HepG2 (cell line): ENCODE data around the gene KRTAP5-6. TPM values are rescaled to one million over a fixed set of nuclear protein-coding genes. Genes with fewer than 3 reads are reported as not detected.

ENCODE experiments used
- ATAC-seq: fragments of 200-7000 bp; cut with Tn5 transposase; 3 replicates; pipeline ENCODE4 v1.9.1; 2020; ENCODE audit warnings: mild to moderate bottlenecking, moderate library complexity
- BruUV-seq: library from RNA; stranded (reverse); fragments of 400-500 nt; replicated peaks from 2 replicates; lab custom pipeline; 2021; lab: Mats Ljungman, UMichigan
- CTCF ChIA-PET: fragments of 300-600 bp; formaldehyde crosslinking; extraction: SDS; loops from one replicate; lab custom pipeline; 2021; ENCODE audit warnings: low total read pairs, inconsistent platforms, low intra/inter-chr PET ratio; lab: Yijun Ruan, JAX
- POLR2A ChIA-PET: fragments of 350-600 bp; sonication (Branson Sonifier 250); formaldehyde crosslinking; loops from one replicate; lab custom pipeline; 2020; ENCODE audit warnings: antibody characterized with exemption, inconsistent platforms; lab: Yijun Ruan, JAX
- DNase-seq: peaks from one replicate; pipeline ENCODE4 v3.0.0-alpha.2; 2015; ENCODE audit warnings: low spot score
- FAIRE-seq: peaks from 3 replicates; lab custom pipeline; 2011; peaks lifted over from hg19 to GRCh38; lab: Jason Lieb, UNC
- H2AFZ ChIP-seq: one replicate; pipeline ENCODE4 v1.6.1; 2011; ENCODE audit warnings: low read length, inconsistent platforms
- H3K27ac ChIP-seq: fragments of 300-600 bp; 3 replicates; pipeline ENCODE4 v1.8.0; 2011; ENCODE audit warnings: mixed run types, mild to moderate bottlenecking, mixed read lengths, low read length, inconsistent platforms; ENCODE audit not compliant: insufficient read depth; ENCODE audit errors: extremely low read length
- H3K27me3 ChIP-seq, 2 experiments: fragments of 200-600 bp in 1 of 2; 2 replicates in 1 of 2; 3 replicates in 1 of 2; pipeline versions ENCODE4 v1.6.0 to v1.8.0; 2011; ENCODE audit warnings: low read length in 2 of 2, mild to moderate bottlenecking in 2 of 2, moderate library complexity in 2 of 2, inconsistent platforms in 1 of 2; ENCODE audit not compliant: insufficient read depth in 2 of 2, control insufficient read depth in 1 of 2
- H3K36me3 ChIP-seq, 2 experiments: fragments of 200-600 bp in 1 of 2; replicated peaks in 1 of 2; 2 replicates in 1 of 2; 3 replicates in 1 of 2; pipeline versions ENCODE4 v1.5.1 to v1.8.0; 2011; ENCODE audit warnings: low read length in 2 of 2, inconsistent platforms in 1 of 2; ENCODE audit not compliant: insufficient read depth in 2 of 2, control insufficient read depth in 1 of 2
- H3K4me1 ChIP-seq: 2 replicates; pipeline ENCODE4 v1.5.1; 2012; ENCODE audit warnings: low read length, inconsistent platforms; ENCODE audit not compliant: insufficient read depth
- H3K4me2 ChIP-seq: 2 replicates; pipeline ENCODE4 v1.6.0; 2011; ENCODE audit warnings: low read depth, low read length, inconsistent platforms
- H3K4me3 ChIP-seq, 3 experiments: fragments of 200-600 bp in 1 of 3; sonication (generic), shearing (Covaris generic) in 1 of 3; replicated peaks in 1 of 3; 2 replicates each; pipeline ENCODE4 v1.5.1; 2011 to 2016; ENCODE audit warnings: low read length in 3 of 3, inconsistent platforms in 2 of 3, low read depth in 2 of 3, mild to moderate bottlenecking in 2 of 3, control low read depth in 1 of 3, mixed read lengths in 1 of 3; ENCODE audit not compliant: insufficient read depth in 1 of 3
- H3K79me2 ChIP-seq: one replicate; pipeline ENCODE4 v1.6.1; 2011; ENCODE audit warnings: low read length, inconsistent platforms; ENCODE audit not compliant: insufficient read depth
- H3K9ac ChIP-seq: 2 replicates; pipeline ENCODE4 v1.6.0; 2011; ENCODE audit warnings: mild to moderate bottlenecking, low read depth, low read length, inconsistent platforms; ENCODE audit not compliant: insufficient read depth
- H3K9me3 ChIP-seq: 2 replicates; pipeline ENCODE4 v1.5.1; 2012; ENCODE audit warnings: mild to moderate bottlenecking, low read length
- H4K20me1 ChIP-seq: 2 replicates; pipeline ENCODE4 v1.6.0; 2011; ENCODE audit warnings: inconsistent platforms, mild to moderate bottlenecking, low read length, moderate library complexity; ENCODE audit not compliant: insufficient read depth
- AHR ChIP-seq: IDR thresholded peaks from 2 replicates; pipeline ENCODE4 v1.6.1; 2018; ENCODE audit warnings: missing genetic modification reagents, missing compliant biosample characterization
- EZH2 ChIP-seq: conservative IDR thresholded peaks from 2 replicates; pipeline ENCODE4 v1.6.1; 2012; ENCODE audit warnings: mild to moderate bottlenecking, low read depth, low read length, moderate library complexity
- KLF16 ChIP-seq, 2 experiments: sonication (generic) in 1 of 2; formaldehyde crosslinking in 1 of 2; IDR thresholded peaks; 2 replicates each; pipeline versions ENCODE4 v1.6.1 to v1.8.0; 2016 to 2023; ENCODE audit warnings: missing genetic modification reagents in 2 of 2, missing compliant biosample characterization in 1 of 2
- MAZ ChIP-seq, 2 experiments: sonication (generic) in 1 of 2; formaldehyde crosslinking in 1 of 2; IDR thresholded peaks; 2 replicates each; pipeline versions ENCODE4 v1.5.0 to v1.6.1; 2012 to 2020; ENCODE audit warnings: low read depth in 2 of 2, mild to moderate bottlenecking in 2 of 2, borderline replicate concordance in 1 of 2, improper control_type of control experiment in 1 of 2, low read length in 1 of 2, missing genetic modification reagents in 1 of 2, moderate library complexity in 1 of 2
- MLLT10 ChIP-seq: sonication (generic); formaldehyde crosslinking; IDR thresholded peaks from 2 replicates; pipeline ENCODE4 v1.4.0; 2020; ENCODE audit warnings: missing genetic modification reagents
- NAIF1 ChIP-seq: sonication (generic); formaldehyde crosslinking; IDR thresholded peaks from 2 replicates; pipeline ENCODE4 v1.5.0; 2020; ENCODE audit warnings: mild to moderate bottlenecking, missing genetic modification reagents, borderline replicate concordance
- RBM22 ChIP-seq: fragments of 200-400 bp; formaldehyde crosslinking; optimal IDR thresholded peaks from 2 replicates; pipeline ENCODE3; 2017; ENCODE audit warnings: mild to moderate bottlenecking, low read length, moderate library complexity
- SUZ12 ChIP-seq: fragments of 150-350 bp; IDR thresholded peaks from 2 replicates; pipeline ENCODE4 v1.6.1; 2014; ENCODE audit warnings: low read depth, low read length
- TCF7L2 ChIP-seq: IDR thresholded peaks from 2 replicates; pipeline ENCODE4 v1.6.1; 2011; ENCODE audit warnings: mild to moderate bottlenecking, low read depth, low read length, moderate library complexity
- ZFY ChIP-seq: sonication (generic); formaldehyde crosslinking; IDR thresholded peaks from 2 replicates; pipeline ENCODE4 v1.4.0; 2020; ENCODE audit warnings: missing genetic modification reagents
- ZMYM2 ChIP-seq: sonication (generic); formaldehyde crosslinking; IDR thresholded peaks from 2 replicates; pipeline ENCODE4 v1.8.0; 2022; ENCODE audit warnings: mild to moderate bottlenecking, missing genetic modification reagents
- ZNF101 ChIP-seq: sonication (generic); formaldehyde crosslinking; IDR thresholded peaks from 2 replicates; pipeline ENCODE4 v1.4.0; 2020; ENCODE audit warnings: mild to moderate bottlenecking, low read depth, missing genetic modification reagents, borderline replicate concordance
- ZNF431 ChIP-seq: sonication (generic); formaldehyde crosslinking; IDR thresholded peaks from 2 replicates; pipeline ENCODE4 v1.9.0; 2022; ENCODE audit warnings: missing genetic modification reagents, low read depth, mild to moderate bottlenecking, borderline replicate concordance
- ZNF550 ChIP-seq: sonication (generic); formaldehyde crosslinking; IDR thresholded peaks from 2 replicates; pipeline ENCODE4 v1.4.0; 2020; ENCODE audit warnings: mild to moderate bottlenecking, missing genetic modification reagents, borderline replicate concordance
- WGBS: methylation state at CpG from one replicate; pipeline ENCODE4 v1.1.6; 2017; ENCODE audit warnings: low lambda C conversion rate; 5-methylcytosine and 5-hydroxymethylcytosine counted together
- in situ Hi-C: cut with HindIII; loops from 2 replicates; pipeline ENCODE4 v1.10.0; 2017; ENCODE audit warnings: low pct_unique_long_range_greater_than_20kb; ENCODE audit not compliant: extremely low pct_ligation_motif_present
- intact Hi-C: fragments of 100-400 bp; cut with micrococcal nuclease; formaldehyde crosslinking; loops from one replicate; pipeline ENCODE4 v1.10.0; 2022; ENCODE audit not compliant: unreplicated experiment
- polyA plus RNA-seq, 8 experiments: library from polyadenylated mRNA; depleted of rRNA in 3 of 8; stranded (reverse) in 7 of 8; unstranded in 1 of 8; fragments of >200 nt; fragmentation: Illumina TruSeq in 4 of 8; extraction: Trizol in 4 of 8; gene quantifications; 2 replicates each; pipeline versions ENCODE4 v1.2.1 to v1.2.3, GENCODE V29; 2011 to 2016; ENCODE audit warnings: low read depth in 4 of 8, missing spikeins in 1 of 8, mixed read lengths in 1 of 8; ENCODE audit not compliant: insufficient read depth in 1 of 8
- total RNA-seq, 5 experiments: library from RNA; depleted of rRNA; stranded (reverse); fragments of >200 nt; fragmentation: Illumina TruSeq; extraction: Trizol; gene quantifications; 2 replicates each; pipeline ENCODE4 v1.2.3, GENCODE V29; 2016; ENCODE audit warnings: low read depth in 1 of 5
- TF ChIP-seq, protein P1 (sequence below): sonication (generic); formaldehyde crosslinking; IDR thresholded peaks from 2 replicates; pipeline ENCODE4 v1.5.1; 2020; ENCODE audit warnings: mild to moderate bottlenecking, missing genetic modification reagents, borderline replicate concordance
- TF ChIP-seq, protein P2 (sequence below): sonication (generic); formaldehyde crosslinking; IDR thresholded peaks from 2 replicates; pipeline ENCODE4 v1.8.1; 2022; ENCODE audit warnings: low read depth, mild to moderate bottlenecking, missing genetic modification reagents
- TF ChIP-seq, protein P3 (sequence below): sonication (generic); formaldehyde crosslinking; IDR thresholded peaks from 2 replicates; pipeline ENCODE4 v1.8.1; 2023; ENCODE audit warnings: mild to moderate bottlenecking, missing genetic modification reagents
- TF ChIP-seq, protein P4 (sequence below): sonication (generic); formaldehyde crosslinking; IDR thresholded peaks from 2 replicates; pipeline ENCODE4 v1.5.0; 2020; ENCODE audit warnings: missing genetic modification reagents

Gene KRTAP5-6
- total and polyA plus RNA-seq, 2 of the 13 experiments (the other 11 are each of a cell fraction or from before 2014, with no cell fraction given), result not detected

DNA sequence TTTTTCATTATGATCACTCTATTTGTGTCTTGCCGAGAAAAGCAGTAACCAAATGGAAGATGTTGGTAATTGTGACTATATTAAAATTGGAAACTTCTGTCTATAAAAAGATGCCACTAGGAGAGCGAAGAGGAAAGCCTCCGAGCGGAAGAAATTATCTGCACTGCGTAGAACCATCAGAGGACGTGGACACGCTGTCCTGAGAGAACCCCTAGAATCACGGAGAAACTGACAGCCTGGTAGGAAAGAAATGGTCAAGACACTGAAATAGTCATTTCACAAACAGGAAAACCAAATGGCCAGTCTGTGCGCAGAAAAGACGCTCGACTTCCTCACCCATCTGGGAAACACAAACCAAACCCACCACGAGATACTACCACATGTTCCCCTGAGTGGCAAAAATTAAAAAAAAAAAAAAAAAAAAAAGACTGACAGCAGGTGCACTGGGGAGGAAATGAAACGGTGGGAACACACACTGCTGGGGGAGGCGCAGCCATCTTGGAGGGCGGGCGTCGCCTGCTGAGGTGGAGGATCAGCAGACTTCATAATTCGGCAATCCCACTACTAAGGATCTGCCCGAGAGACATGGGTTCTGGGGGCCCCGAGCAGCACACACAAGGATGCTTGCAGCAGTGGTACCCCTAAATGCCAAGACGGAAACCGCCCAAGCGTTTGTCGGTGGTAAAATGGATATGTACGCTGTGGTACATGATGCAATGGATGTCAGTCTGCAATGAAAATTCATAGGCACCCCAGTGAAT is 32.1 kb downstream of the KRTAP5-6 start (continued):
- TF ChIP-seq, protein P1, sequence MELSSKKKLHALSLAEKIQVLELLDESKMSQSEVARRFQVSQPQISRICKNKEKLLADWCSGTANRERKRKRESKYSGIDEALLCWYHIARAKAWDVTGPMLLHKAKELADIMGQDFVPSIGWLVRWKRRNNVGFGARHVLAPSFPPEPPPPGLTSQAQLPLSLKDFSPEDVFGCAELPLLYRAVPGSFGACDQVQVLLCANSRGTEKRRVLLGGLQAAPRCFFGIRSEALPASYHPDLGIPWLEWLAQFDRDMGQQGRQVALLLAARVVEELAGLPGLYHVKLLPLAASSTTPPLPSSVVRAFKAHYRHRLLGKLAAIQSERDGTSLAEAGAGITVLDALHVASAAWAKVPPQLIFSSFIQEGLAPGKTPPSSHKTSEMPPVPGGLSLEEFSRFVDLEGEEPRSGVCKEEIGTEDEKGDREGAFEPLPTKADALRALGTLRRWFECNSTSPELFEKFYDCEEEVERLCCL (CRISPR knock-in tag), result no peak
- TF ChIP-seq ZNF101, result no peak

DNA sequence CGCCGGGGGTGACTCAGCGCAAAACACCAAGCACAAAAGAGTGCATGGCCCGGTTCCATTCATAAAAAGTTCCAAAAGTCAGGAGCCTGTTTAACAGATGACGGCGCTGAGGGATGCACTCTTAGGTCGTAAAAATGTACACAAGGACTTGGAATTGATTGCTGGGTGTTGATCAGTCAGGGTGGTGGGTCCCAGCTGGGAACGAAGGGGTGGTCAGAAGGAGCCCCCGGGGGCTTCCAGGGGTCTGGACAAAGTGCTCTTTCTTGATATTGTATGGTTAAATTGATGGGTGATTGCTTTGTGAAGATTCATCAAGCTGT is 32.7 kb downstream of the KRTAP5-6 start:
- in situ Hi-C loops, result no loop called here
- H3K9me3 ChIP-seq, result no peaks in the 10 kb centered on the region
- 16% methylated on average over 9 of the region's 9 CpGs for WGBS
- ChIA-PET POLR2A (no interaction called here), CTCF (no interaction called here)
- no peak overlapping the region for H2AFZ ChIP-seq
- H3K27ac ChIP-seq, result no peak overlapping the region
- DNase-seq, result no peak
- no peak overlapping the region for H3K4me2 ChIP-seq
- no peak overlapping the region for H3K4me3 ChIP-seq
- peaks cover 0 to 69% of the 10 kb centered on the region in 2 experiments; a peak in 4 of 5 replicates for H3K27me3 ChIP-seq
- no peaks in the 10 kb centered on the region for H3K79me2 ChIP-seq
- ATAC-seq, result no peak
- intact Hi-C loops, result no loop called here
- BruUV-seq, result no TSS peak
- no peaks in the 10 kb centered on the region for H3K36me3 ChIP-seq
- FAIRE-seq, result no peak
- H4K20me1 ChIP-seq, result no peaks in the 10 kb centered on the region
- H3K9ac ChIP-seq, result no peak overlapping the region
- no peaks in the 10 kb centered on the region for H3K4me1 ChIP-seq
- TF ChIP-seq ZMYM2 (CRISPR knock-in tag) (no peak), ZFY (no peak), NAIF1 (CRISPR knock-in tag) (no peak), SUZ12 (no peak), AHR (CRISPR knock-in tag) (no peak), MLLT10 (CRISPR knock-in tag) (no peak), TCF7L2 (no peak), EZH2 (no peak), MAZ (IDR thresholded peaks at IDR 0.05; ENCODE audit: borderline replicate concordance, low read depth, low read length) (no peak), MAZ (CRISPR knock-in tag; IDR thresholded peaks at IDR 0.05; ENCODE audit: low read depth) (no peak), RBM22 (no peak), KLF16 (CRISPR knock-in tag; IDR thresholded peaks at IDR 0.05) (no peak), ZNF431 (CRISPR knock-in tag) (no peak), ZNF550 (no peak)
- TF ChIP-seq, protein P2, sequence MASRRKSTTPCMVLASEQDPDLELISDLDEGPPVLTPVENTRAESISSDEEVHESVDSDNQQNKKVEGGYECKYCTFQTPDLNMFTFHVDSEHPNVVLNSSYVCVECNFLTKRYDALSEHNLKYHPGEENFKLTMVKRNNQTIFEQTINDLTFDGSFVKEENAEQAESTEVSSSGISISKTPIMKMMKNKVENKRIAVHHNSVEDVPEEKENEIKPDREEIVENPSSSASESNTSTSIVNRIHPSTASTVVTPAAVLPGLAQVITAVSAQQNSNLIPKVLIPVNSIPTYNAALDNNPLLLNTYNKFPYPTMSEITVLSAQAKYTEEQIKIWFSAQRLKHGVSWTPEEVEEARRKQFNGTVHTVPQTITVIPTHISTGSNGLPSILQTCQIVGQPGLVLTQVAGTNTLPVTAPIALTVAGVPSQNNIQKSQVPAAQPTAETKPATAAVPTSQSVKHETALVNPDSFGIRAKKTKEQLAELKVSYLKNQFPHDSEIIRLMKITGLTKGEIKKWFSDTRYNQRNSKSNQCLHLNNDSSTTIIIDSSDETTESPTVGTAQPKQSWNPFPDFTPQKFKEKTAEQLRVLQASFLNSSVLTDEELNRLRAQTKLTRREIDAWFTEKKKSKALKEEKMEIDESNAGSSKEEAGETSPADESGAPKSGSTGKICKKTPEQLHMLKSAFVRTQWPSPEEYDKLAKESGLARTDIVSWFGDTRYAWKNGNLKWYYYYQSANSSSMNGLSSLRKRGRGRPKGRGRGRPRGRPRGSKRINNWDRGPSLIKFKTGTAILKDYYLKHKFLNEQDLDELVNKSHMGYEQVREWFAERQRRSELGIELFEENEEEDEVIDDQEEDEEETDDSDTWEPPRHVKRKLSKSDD (CRISPR knock-in tag), result no peak
- TF ChIP-seq, protein P3, sequence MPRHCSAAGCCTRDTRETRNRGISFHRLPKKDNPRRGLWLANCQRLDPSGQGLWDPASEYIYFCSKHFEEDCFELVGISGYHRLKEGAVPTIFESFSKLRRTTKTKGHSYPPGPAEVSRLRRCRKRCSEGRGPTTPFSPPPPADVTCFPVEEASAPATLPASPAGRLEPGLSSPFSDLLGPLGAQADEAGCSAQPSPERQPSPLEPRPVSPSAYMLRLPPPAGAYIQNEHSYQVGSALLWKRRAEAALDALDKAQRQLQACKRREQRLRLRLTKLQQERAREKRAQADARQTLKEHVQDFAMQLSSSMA (CRISPR knock-in tag), result no peak
- TF ChIP-seq, protein P4, sequence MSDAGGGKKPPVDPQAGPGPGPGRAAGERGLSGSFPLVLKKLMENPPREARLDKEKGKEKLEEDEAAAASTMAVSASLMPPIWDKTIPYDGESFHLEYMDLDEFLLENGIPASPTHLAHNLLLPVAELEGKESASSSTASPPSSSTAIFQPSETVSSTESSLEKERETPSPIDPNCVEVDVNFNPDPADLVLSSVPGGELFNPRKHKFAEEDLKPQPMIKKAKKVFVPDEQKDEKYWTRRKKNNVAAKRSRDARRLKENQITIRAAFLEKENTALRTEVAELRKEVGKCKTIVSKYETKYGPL (CRISPR knock-in tag), result no peak
